ENCODE data around the gene MEA1.
"Not testable (repeated sequence)": the region's sequence is repeated elsewhere in the genome, so short reads cannot be mapped to it uniquely, and the experiment has no call there.

Gene MEA1

GRCh38 chr6:43009124-43009523 lies 4.6 kb downstream of the MEA1 start:
- DNase-seq (ENCODE audit: low spot score) = peak; percentile 41

DNA sequence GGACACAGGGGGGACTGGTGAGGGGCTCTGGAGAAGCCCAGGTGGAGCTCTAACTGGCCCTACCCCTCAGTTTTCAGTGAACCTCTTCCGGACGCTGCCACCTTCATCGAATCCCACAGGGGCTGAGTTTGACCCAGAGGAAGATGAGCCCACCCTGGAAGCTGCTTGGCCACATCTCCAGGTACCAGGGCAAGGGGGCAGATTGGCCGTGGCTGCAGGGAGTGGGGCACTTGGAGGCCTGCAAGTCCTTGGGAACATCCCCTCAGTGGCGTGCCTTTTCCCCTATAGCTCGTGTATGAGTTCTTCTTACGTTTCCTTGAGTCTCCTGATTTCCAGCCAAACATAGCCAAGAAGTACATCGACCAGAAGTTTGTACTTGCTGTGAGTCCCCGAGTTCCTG lies 6.6 kb downstream of the MEA1 start:
- DNase-seq (ENCODE audit: low spot score) = no peak

- DNase-seq (ENCODE audit: low spot score) = no peak
Measured at GRCh38 chr6:43006251-43006650, 7.5 kb downstream of the MEA1 start.

- no peak for DNase-seq (ENCODE audit: low spot score)
Measured at GRCh38 chr6:43005844-43006243, 7.9 kb downstream of the MEA1 start.

DNA sequence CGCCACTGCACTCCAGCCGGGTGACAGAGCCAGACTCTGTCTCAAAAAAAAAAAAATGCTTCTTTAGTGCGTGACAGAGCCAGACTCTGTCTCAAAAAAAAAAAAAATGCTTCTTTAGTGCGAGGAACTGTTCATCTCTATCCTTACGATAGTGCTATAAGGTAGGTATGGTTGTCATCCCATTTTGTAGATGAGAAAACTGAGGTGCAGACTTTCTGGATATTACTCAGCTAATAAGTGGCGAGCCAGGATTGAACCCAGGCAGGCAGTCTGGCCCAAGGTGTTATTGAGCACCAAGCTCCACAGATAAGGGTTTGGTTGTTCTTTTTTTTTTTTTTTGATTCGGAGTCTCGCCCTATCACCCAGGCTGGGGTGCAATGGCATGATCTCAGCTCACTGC lies 11.9 kb downstream of the MEA1 start:
- no peak for DNase-seq (ENCODE audit: low spot score)

- not testable (repeated sequence) for DNase-seq (ENCODE audit: low spot score)
Measured at GRCh38 chr6:42998205-42998604, 15.5 kb downstream of the MEA1 start.

DNA sequence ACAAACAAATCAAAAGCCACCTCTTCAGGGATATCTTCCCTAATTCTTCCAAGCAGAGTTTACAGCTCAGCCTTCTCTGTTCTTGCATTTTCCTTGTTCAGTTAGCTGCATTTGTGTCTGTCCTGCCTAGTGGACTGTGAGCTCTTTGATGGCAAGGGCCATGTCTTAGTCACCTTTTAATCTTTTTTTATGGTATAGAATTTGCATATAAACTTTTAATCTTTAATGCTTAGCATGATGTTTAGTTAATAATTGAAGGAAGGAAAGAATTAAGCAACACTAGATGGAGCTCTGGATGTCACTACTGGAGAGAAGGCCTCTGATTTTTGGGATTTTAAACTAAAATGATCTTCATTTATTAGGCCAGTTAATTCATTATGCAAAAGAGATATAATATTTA lies 17.2 kb downstream of the MEA1 start:
- DNase-seq (ENCODE audit: low spot score) = no peak

DNA sequence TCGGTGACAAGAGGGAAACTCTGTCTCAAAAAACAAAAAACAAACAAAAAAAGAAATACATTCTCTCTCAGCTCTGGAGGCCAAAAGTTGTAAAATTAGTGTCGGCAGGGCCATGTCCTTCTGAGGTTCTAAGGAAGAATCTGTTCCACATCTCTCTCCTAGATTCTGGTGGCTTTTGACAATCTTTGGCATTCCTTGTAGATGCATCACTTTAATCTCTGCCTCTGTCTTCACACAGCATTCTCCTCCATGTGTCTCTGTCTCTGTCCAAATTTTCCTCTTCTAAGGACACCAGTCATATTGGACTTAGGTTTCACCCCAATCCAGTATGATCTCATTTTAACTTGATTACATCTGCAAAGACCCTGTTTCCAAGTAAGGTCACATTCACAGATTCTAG lies 20.3 kb downstream of the MEA1 start:
- peak; percentile 38 for DNase-seq (ENCODE audit: low spot score)

GRCh38 chr6:42989923-42990322 lies 23.8 kb downstream of the MEA1 start:
- no peak for DNase-seq (ENCODE audit: low spot score)

DNA sequence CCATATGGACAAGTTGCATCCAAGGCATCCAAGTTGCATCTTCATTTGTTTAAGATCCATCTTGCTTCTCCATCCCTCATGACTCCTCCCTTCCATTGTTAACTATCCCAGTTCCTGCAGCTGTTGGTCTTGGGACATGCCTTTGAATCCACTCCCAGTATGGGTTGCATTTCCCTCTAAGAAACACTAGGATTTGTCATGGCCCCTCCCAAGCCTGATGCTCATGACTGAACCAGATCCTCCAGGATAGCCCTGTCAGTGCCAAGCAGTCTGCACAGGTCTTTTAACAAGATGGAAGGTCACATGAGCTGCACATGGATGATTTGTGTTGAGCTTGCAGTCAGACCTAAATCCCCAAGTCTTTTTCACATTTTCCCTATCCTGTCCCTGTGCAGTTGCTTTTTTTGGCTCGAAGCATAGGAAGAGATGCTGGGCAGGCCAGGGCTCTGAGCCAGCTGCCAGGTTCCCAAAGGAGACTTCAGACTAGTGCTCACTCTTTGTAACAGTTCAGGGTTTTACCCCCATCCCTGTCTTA lies 25.2 kb downstream of the MEA1 start:
- peak; percentile 30 for DNase-seq (ENCODE audit: low spot score)

- no peak for DNase-seq (ENCODE audit: low spot score)
Measured at GRCh38 chr6:42987533-42988451, 26.0 kb downstream of the MEA1 start.

GRCh38 chr6:42984924-42985475 lies 28.7 kb downstream of the MEA1 start:
- no peak for DNase-seq (ENCODE audit: low spot score)

DNA sequence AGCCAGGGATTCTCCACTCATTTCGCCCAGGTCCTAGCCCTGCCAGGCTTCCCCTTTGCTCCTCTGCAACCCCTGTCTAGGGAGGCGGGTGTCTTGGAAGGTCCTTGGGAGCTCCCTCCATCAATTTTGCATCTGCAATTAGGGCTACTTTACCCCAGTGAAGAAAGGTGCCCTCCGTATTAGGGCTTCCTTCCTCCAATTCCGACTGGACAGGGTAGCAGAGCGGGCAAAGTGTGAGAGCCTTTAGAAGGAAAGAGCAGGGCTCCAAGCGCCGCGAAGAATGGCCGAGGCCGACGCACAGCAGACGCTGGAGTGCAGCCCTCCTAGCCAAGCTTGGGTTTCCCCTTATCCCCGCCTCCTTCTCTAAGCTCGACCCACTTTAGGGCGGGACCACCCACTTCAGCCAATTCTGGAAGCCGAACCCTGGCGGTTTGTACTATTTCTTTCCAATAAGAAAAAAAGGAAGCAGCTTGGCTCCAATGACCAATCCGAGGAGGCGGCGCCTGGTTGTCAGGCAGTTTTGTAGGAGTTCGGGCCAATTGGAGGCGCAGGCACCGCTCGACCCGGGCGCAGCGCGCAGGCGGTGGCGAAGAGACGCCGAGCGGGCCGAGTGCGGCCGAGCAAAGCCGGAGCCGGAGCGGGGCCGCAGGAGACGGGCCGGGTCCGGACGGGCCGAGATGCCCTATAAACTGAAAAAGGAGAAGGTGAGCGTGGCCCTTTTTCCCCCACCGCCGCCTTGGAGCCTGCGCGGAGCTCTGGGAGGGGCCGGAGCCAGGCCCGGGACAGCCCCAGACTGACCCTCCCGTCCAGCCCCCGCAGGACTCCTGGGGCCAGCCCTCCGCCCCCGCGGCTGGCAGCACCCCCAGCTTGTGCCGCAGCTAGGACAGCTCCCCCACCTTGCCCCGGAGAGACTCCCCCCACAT lies 29.5 kb downstream of the MEA1 start, which contains the start of gene PPP2R5D:
Gene PPP2R5D, plus strand, starts transcription at position 570 of the 923 bp plus-strand sequence. Its CDS starts 108 bp downstream, at position 678.
- DNase-seq (ENCODE audit: low spot score) = peak; percentile 98

GRCh38 chr6:42981836-42982235 lies 31.9 kb downstream of the MEA1 start:
- no peak for DNase-seq (ENCODE audit: low spot score)

DNA sequence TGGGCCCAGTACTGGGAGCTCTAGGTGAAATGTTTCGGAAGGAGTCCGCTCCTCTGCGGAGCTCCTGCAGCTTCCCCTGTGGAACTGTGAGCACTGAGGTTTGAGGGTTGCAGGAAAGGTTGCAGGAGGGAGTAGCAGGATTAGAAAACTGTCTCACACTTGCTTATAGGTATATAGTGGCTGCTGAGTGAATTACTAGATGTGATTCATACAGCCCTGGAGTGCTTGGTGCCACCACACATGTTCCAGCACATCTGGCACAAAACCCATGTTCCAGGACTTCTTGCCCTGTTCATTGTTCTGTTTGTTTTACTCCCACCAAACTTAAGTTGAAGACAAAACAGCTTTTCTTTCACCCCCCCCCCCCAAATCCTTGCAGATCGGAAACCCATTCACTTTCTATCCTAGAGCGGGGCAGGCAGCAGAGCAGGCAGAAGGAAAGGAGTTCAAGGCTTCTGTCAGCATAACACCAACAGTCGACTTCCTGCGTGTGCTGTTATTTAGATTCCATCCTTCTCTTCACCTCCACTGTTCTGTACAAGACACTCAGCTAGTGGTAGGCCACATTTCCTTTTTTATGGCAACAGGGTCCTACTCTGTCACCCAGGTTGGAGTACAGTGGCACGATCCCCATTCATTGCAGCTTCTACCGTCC lies 34.1 kb downstream of the MEA1 start:
- DNase-seq (ENCODE audit: low spot score) = peak; percentile 48

GRCh38 chr6:42978839-42979522 lies 34.8 kb downstream of the MEA1 start, which contains the start of gene PEX6:
Gene PEX6, minus strand, starts transcription at chr6:42979181. Its CDS starts 31 bp downstream, at chr6:42979150.
- DNase-seq (ENCODE audit: low spot score) = peak; percentile 81

DNA sequence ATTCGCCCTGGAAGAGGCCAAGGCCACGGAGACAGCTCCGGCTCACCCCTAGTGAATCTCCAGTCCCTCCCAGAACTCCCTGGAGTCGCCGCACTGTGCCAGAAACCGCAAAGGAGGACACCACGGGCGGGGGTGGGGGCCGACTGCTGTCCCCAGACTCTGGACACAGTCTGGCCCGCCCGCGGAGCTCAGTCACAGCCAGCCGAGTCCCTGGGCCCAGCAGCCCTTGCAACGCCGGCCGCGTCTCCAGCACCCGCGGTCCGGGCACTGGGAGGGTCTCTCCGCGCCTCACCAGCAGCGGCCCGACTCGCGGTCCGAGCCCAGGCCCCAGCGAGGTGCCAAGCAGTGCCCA lies 35.3 kb downstream of the MEA1 start:
- DNase-seq (ENCODE audit: low spot score) = peak; percentile 61

- DNase-seq (ENCODE audit: low spot score) = no peak
Measured at GRCh38 chr6:42974919-42975505, 38.7 kb downstream of the MEA1 start.

GRCh38 chr6:42973926-42974325 lies 39.8 kb downstream of the MEA1 start:
- DNase-seq (ENCODE audit: low spot score) = no peak

DNA sequence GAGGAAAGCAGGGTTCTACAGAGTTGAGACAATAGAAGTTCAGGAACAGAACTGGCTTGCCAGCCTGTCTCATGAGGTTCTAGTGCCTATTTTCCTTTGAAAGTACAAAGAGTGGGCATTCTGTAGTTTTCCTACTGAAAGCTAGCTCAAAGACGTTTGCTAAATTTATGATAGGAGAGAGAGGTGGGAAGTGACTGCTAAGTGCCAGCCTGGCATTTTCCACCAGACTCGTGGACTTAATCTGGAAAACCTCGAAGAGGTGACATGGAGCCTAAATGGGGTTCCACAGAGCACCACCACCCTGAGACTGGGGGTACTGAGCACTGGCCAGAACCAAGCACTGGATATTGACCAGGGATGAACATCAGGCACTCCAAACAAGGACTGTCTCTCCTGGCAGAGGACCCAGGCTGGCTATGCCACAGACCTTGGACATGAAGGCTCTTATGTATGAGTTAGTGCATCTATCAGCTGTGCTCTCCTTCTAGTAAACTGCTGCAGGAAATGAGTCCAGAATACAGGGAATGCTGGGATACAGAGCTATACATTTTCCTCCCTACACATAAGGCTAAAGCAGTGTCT lies 41.9 kb downstream of the MEA1 start:
- DNase-seq (ENCODE audit: low spot score) = no peak

Measured in AG08395 (cell line).